HFFc6 (cell line): ENCODE results near the gene PRIM2. TPM values are rescaled to one million over a fixed set of nuclear protein-coding genes. Genes with fewer than 3 reads are reported as not detected.
"Not testable (repeated sequence)": the region's sequence is repeated elsewhere in the genome, so short reads cannot be mapped to it uniquely, and the experiment has no call there.

ENCODE experiments used
- DNase-seq: peaks from one replicate; pipeline ENCODE4 v3.0.0-alpha.2; 2018
- H3K27ac Mint-ChIP-seq: 2 replicates; pipeline ENCODE4 v1.8.0; 2020; ENCODE audit warnings: mild to moderate bottlenecking, mixed read lengths
- H3K27me3 Mint-ChIP-seq: 2 replicates; pipeline ENCODE4 v1.8.0; 2021; ENCODE audit warnings: mild to moderate bottlenecking, moderate library complexity, mixed read lengths; ENCODE audit not compliant: insufficient read depth
- H3K36me3 Mint-ChIP-seq: 2 replicates; pipeline ENCODE4 v1.8.0; 2021; ENCODE audit warnings: low read depth, mixed read lengths
- H3K4me1 Mint-ChIP-seq: 2 replicates; pipeline ENCODE4 v1.8.0; 2020; ENCODE audit warnings: low read depth, mixed read lengths
- H3K4me3 Mint-ChIP-seq: 2 replicates; pipeline ENCODE4 v1.8.0; 2020; ENCODE audit warnings: mild to moderate bottlenecking, moderate library complexity, mixed read lengths
- H3K9me3 Mint-ChIP-seq: 2 replicates; pipeline ENCODE4 v1.8.0; 2020; ENCODE audit warnings: mild to moderate bottlenecking, mixed read lengths
- total RNA-seq, 6 experiments: library from RNA; stranded (reverse); fragmentation: NEBNext Ultra II Directional; extraction: Animal tissue kit (Norgen Biotek cat#: 25700); gene quantifications; 2 replicates in 1 of 6; 3 replicates in 5 of 6; pipeline ENCODE4 v1.2.3, GENCODE V29; 2021
- TF ChIP-seq, protein P1 (sequence below): fragments of 200-600 bp; sonication (generic); IDR thresholded peaks from 2 replicates; pipeline ENCODE4 v1.5.0; 2021; ENCODE audit warnings: antibody characterized with exemption, mild to moderate bottlenecking

The PRIM2 gene
- total RNA-seq, 6 experiments from 2014 or later: 32.6 to 46.8 (median 43.0) TPM

DNA sequence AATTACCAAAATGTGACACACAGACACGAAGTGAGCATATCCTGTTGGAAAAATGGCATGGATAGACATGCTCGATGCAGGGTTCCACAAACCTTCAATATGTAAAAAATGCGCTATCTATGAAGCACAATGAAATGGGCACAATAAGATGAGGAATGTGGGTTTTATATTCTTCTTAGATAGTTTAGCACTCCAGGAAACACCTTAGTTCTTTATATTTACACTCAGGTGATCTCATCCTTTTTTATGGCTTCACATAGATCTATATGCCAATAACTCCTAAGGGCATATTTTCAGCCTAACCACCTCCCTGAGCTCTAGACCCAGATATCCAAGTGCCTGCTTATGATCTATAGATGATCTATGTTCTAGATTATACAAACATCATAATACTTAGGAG lies 244.8 kb downstream of the PRIM2 start:
- H3K27me3 Mint-ChIP-seq, H3K36me3 Mint-ChIP-seq, H3K4me3 Mint-ChIP-seq, H3K27ac Mint-ChIP-seq, H3K4me1 Mint-ChIP-seq, H3K9me3 Mint-ChIP-seq, DNase-seq: not testable (repeated sequence)

DNA sequence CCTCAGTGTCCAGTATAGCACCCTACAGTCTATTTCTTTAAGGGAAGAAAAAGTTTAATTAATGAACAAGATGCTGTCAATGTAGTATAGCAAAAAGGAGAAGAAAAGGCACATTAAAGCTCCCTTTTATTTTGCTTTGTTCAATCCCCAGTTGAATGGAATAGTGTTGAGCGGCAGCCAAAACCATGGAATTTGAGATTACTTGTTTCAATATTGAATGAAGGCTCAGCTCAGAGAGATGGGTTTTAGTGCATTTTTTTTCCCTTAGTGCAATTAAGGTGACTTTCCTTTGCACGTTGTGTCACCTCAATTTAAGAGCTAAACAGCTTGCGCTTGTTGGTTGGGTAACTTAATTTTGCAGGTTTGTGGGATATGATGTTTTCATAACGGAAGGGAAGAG lies 254.7 kb downstream of the PRIM2 start:
- not testable (repeated sequence) for H3K36me3 Mint-ChIP-seq, DNase-seq, H3K4me3 Mint-ChIP-seq, H3K27ac Mint-ChIP-seq, H3K9me3 Mint-ChIP-seq, H3K27me3 Mint-ChIP-seq, H3K4me1 Mint-ChIP-seq

DNA sequence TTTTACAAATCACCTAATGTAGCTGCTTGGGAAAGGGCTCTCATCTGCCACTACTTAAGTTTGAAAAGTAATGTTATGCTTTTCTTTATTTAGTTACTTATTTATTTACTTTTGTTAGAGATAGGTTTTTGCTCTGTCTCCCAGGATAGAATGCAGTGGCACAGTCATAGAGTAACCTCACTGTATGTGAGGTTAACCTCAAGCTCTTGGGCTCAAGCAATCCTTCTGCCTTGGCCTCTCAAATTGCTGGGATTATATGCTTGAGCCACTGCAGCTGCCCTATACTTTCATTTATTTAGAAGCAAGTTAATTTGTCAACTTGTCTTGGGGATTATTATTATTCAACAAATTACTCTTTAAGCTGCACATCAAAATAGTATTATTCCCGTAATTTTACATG lies 255.4 kb downstream of the PRIM2 start:
- H3K27me3 Mint-ChIP-seq, H3K36me3 Mint-ChIP-seq, DNase-seq, H3K4me3 Mint-ChIP-seq, H3K4me1 Mint-ChIP-seq, H3K9me3 Mint-ChIP-seq, H3K27ac Mint-ChIP-seq: not testable (repeated sequence)

DNA sequence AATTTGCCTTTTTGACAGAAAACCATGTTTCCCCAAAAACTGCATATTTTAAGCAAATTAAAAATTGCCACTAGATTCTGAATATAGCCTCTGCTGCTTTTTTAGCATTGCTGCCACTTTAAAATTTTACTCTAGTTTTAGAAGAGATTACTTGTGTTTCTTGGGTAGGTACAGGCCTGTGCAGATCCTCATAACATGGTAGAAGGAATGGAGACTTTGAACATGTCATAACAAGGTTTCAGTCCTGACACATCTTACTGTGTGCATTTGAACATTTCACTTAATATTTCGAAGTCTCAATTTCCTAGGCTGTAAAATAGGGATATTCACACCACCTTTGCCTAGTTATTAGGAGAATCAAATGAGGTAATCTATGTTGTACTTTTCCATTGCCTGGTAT lies 259.6 kb downstream of the PRIM2 start:
- H3K4me3 Mint-ChIP-seq, H3K27me3 Mint-ChIP-seq, H3K9me3 Mint-ChIP-seq, DNase-seq, H3K27ac Mint-ChIP-seq, H3K4me1 Mint-ChIP-seq, H3K36me3 Mint-ChIP-seq: not testable (repeated sequence)

DNA sequence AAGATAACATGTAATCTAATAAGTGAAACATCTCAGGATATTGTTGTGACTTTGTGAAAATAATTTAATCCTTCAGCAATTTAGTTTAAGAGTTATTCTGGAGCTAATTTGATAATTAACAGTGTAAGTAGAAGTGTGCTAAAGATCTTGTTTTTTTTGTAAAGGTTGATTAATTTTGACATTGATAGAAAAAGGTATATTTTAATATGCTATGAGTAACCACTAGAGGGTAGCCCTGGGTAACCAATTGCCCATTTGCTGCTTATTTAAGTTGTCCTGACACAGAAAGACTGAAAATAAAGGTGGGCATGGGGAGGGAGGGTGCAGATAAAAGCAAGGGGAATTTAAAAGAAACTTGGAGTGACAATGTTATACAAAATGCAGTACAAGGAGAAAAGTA lies 262.1 kb downstream of the PRIM2 start:
- not testable (repeated sequence) for H3K9me3 Mint-ChIP-seq, H3K4me1 Mint-ChIP-seq, H3K27ac Mint-ChIP-seq, H3K36me3 Mint-ChIP-seq, H3K27me3 Mint-ChIP-seq, H3K4me3 Mint-ChIP-seq, DNase-seq
- TF ChIP-seq, protein P1, sequence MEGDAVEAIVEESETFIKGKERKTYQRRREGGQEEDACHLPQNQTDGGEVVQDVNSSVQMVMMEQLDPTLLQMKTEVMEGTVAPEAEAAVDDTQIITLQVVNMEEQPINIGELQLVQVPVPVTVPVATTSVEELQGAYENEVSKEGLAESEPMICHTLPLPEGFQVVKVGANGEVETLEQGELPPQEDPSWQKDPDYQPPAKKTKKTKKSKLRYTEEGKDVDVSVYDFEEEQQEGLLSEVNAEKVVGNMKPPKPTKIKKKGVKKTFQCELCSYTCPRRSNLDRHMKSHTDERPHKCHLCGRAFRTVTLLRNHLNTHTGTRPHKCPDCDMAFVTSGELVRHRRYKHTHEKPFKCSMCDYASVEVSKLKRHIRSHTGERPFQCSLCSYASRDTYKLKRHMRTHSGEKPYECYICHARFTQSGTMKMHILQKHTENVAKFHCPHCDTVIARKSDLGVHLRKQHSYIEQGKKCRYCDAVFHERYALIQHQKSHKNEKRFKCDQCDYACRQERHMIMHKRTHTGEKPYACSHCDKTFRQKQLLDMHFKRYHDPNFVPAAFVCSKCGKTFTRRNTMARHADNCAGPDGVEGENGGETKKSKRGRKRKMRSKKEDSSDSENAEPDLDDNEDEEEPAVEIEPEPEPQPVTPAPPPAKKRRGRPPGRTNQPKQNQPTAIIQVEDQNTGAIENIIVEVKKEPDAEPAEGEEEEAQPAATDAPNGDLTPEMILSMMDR: peak; percentile 65

DNA sequence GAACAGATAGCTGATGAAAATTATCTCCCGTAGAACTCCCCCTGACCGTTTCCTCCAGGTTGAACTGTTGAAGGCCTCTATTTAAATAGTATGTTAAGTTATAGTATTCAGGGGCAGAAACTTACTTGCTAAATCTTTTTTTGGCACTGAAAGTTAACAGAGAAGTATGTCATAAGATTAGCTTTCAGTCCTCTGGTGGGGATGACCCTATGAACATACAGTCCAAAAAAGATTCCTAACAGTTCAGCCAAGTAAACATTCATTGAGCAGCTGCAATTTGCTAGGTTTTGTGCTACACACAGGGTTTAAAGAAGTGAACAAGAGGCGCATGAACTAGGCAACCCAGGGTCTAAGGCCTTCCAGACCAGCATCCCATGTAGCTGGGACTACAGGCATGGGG lies 264.2 kb downstream of the PRIM2 start:
- not testable (repeated sequence) for H3K4me1 Mint-ChIP-seq, H3K4me3 Mint-ChIP-seq, H3K36me3 Mint-ChIP-seq, DNase-seq, H3K27me3 Mint-ChIP-seq, H3K27ac Mint-ChIP-seq, H3K9me3 Mint-ChIP-seq

DNA sequence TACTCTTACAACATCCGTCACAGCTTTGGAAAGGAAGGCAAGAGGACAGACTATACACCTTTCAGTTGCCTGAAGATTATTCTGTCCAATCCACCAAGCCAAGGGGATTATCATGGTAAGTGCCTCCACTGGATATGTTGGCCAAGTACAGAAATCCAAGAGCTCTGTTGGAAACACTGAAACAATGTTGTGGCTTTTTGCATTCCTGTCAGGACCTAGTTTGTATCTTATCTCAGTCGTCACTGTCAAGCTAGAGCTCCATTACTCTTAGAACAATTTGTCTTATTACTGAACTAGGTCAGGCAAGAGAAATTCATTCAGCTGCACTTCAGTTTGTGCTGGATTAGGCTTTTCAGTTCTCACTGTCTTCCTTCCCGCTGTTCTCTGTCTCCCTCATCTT lies 283.7 kb downstream of the PRIM2 start:
- DNase-seq, H3K27me3 Mint-ChIP-seq, H3K4me3 Mint-ChIP-seq, H3K9me3 Mint-ChIP-seq, H3K27ac Mint-ChIP-seq: not testable (repeated sequence)
- peaks cover 16% of the 10 kb centered on the region for H3K36me3 Mint-ChIP-seq
- H3K4me1 Mint-ChIP-seq: peaks cover 14% of the 10 kb centered on the region

DNA sequence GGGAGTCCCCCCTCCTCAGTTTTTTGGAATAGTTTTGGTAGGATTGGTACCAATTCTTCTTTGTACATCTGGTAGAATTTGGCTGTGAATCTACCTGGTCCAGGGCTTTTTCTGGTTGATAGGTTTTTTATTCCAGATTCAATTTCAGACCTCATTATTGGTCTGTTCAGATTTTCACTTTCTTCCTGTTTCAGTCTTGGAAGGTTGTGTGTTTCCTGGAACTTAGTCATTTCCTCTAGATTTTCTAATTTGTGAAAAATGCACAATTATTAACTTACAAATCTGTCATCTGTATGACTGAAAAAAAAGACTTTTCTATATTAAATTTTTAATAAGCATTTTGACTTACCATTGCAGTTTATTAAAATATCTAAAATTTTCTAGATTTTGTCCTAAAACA lies 287.9 kb downstream of the PRIM2 start:
- Mint-ChIP-seq H3K4me3 (peak overlapping the region; percentile 73), H3K27ac (peak overlapping the region; percentile 83)
- not testable (repeated sequence) for H3K27me3 Mint-ChIP-seq

DNA sequence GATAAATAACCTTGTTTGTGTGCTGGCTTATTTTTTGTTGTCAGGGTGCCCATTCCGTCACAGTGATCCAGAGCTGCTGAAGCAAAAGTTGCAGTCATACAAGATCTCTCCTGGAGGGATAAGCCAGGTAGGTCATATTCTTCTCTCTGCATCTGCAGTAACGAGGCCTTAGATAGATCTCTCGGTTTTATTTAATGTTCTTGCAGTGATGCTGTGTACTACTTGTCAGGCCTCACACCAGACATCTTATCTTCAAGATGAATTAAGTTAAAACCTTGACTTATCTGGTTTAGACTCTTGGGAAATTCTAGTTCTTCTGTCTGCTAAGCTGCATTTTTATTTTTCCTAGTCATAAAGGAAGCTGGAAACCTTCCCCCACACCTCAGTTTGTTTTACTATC lies 288.9 kb downstream of the PRIM2 start:
- DNase-seq, H3K27me3 Mint-ChIP-seq, H3K9me3 Mint-ChIP-seq, H3K27ac Mint-ChIP-seq, H3K4me3 Mint-ChIP-seq: not testable (repeated sequence)
- peaks cover 25% of the 10 kb centered on the region for H3K36me3 Mint-ChIP-seq
- peaks cover 14% of the 10 kb centered on the region for H3K4me1 Mint-ChIP-seq

More for the DNA sequence above, 287.9 kb downstream of the PRIM2 start:
- not testable (repeated sequence) for H3K9me3 Mint-ChIP-seq, DNase-seq
- Mint-ChIP-seq H3K4me1 (peaks cover 18% of the 10 kb centered on the region), H3K36me3 (peaks cover 25% of the 10 kb centered on the region)

DNA sequence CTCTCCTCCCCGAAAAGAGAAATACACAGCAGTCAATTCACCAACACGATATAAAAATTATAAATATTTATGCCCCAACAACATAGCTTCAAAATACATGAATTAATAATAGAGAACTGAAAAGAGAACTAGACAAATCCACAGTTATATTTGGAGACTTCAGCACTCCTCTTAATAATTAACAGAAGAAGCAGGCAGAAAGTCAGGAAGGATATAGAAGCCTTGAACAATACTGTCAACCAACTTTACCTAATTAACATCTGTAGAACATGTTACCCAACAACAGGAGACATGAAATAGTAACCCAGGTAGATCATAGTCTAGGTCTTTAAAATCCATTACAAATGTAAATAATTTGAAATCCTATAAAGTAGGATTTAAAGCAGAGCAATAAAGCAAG lies 293.2 kb downstream of the PRIM2 start:
- H3K4me1 Mint-ChIP-seq, H3K4me3 Mint-ChIP-seq, H3K9me3 Mint-ChIP-seq, H3K36me3 Mint-ChIP-seq, H3K27me3 Mint-ChIP-seq, DNase-seq, H3K27ac Mint-ChIP-seq: not testable (repeated sequence)

DNA sequence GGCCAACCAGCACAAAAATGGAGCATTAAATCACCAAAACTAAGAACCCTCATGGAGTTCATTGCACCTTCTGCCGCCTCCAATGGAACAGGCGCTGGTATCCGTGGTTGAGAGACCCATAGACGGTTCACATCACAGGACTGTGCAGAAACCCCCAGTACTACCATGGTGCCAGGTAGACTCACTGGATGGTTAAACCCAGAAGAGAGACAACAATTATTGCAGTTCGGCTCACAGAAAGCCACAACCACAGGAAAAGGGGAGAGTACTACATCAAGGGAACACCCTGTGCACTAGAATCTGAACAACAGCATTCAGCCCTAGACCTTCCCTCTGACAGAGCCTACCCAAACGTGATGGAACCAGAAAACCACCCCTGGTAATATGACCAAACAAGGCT lies 301.5 kb downstream of the PRIM2 start:
- not testable (repeated sequence) for H3K9me3 Mint-ChIP-seq, H3K4me1 Mint-ChIP-seq, H3K36me3 Mint-ChIP-seq, H3K27me3 Mint-ChIP-seq, H3K4me3 Mint-ChIP-seq, H3K27ac Mint-ChIP-seq, DNase-seq

DNA sequence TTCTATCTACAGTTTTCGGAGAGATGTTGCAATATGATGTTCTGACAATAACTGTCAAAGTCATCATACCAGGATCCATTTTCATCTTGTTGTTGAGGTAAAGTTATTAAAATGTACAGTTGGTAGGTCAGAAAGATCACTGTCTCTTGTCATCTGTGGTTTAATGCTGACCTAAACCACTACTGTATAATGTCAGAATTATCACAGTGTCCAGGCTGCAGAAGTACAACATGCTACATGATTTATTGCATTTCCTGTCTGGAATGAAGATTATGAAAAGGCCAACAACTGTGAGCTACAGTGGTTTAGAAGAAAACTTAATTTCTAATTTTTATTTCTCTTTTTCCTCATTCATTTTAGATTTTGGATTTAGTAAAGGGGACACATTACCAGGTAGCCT lies 314.3 kb downstream of the PRIM2 start:
- not testable (repeated sequence) for H3K27ac Mint-ChIP-seq, H3K4me3 Mint-ChIP-seq, H3K27me3 Mint-ChIP-seq, H3K4me1 Mint-ChIP-seq, DNase-seq, H3K9me3 Mint-ChIP-seq
- peaks cover 16% of the 10 kb centered on the region for H3K36me3 Mint-ChIP-seq

DNA sequence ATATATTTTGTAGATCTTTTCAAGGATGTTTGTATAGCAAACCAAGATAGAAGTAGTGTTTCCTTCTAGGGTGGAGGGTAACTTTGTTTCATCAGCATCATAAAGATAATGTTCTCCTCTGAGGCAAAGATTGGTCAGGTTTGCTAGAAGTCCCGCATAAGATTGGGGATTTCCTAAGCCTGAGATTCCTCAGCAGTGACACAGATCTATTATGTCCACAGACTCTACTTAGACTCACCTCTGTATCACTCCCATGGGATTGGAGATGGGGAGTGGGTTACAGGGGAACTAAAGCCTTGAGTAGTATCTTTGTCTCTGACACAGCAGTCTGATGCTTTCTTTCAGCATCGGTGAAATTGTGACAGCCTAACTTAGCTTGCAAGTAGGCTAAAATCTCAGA lies 341.1 kb downstream of the PRIM2 start:
- DNase-seq, H3K9me3 Mint-ChIP-seq, H3K27me3 Mint-ChIP-seq, H3K4me3 Mint-ChIP-seq, H3K27ac Mint-ChIP-seq: not testable (repeated sequence)
- H3K4me1 Mint-ChIP-seq: peaks cover 13% of the 10 kb centered on the region
- H3K36me3 Mint-ChIP-seq: peaks cover 10% of the 10 kb centered on the region; the same call in 1 of the 2 replicates

DNA sequence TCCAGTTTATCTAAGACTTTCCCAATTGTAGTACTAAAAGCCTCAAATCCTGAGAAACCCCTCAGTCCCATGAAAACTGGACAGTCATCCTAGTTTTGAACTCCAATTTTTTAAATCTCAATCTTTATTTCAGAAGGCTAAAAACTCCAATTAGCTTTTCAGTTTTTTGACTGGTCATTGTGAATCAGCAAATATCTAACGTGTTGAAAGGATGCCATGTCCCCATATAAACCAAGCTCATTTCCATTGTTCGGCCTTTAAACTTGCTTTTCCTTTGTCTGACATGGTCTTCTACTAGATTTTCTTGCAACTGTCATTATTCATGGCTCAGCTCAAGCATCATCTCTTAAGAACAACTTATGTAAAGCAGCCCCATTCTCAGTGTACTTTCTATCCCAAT lies 342.4 kb downstream of the PRIM2 start:
- not testable (repeated sequence) for H3K27me3 Mint-ChIP-seq, H3K4me3 Mint-ChIP-seq, H3K9me3 Mint-ChIP-seq, H3K27ac Mint-ChIP-seq, DNase-seq
- Mint-ChIP-seq H3K36me3 (peaks cover 10% of the 10 kb centered on the region; the same call in 1 of the 2 replicates), H3K4me1 (peaks cover 13% of the 10 kb centered on the region)
